Ovary (tissue), 9 donors: Measurements from ENCODE around the gene LGALSL. TPM values are rescaled to one million over a fixed set of nuclear protein-coding genes. Genes with fewer than 3 reads are reported as not detected.

ENCODE experiments used
- DNase-seq, 5 donors: peaks; one replicate each; pipeline ENCODE4 v3.0.0-alpha.2; 2019 to 2020
- H3K27ac ChIP-seq, 2 donors: fragments of 200-600 bp; one replicate each; pipeline versions ENCODE4 v1.5.1 to v1.8.0; 2019 to 2022
- H3K27me3 ChIP-seq: fragments of 200-600 bp; one replicate; pipeline ENCODE4 v1.8.0; 2022
- H3K36me3 ChIP-seq: fragments of 200-600 bp; sonication (generic); one replicate; pipeline ENCODE4 v1.5.1; 2019
- H3K4me1 ChIP-seq: one replicate; pipeline ENCODE4 v1.8.1; 2013; ENCODE audit warnings: mild to moderate bottlenecking, moderate library complexity; ENCODE audit not compliant: insufficient read depth
- H3K4me3 ChIP-seq: fragments of 200-600 bp; sonication (generic); one replicate; pipeline ENCODE4 v1.5.1; 2017
- H3K9me3 ChIP-seq, 2 donors: fragments of 200-600 bp in 1 of 2; sonication (generic) in 1 of 2; one replicate each; pipeline versions ENCODE4 v1.5.1 to v1.8.1; 2013 to 2019; ENCODE audit warnings: mild to moderate bottlenecking in 1 of 2, moderate library complexity in 1 of 2
- EP300 ChIP-seq: sonication (generic); formaldehyde crosslinking; IDR thresholded peaks from one replicate; pipeline ENCODE4 v1.6.1; 2017; ENCODE audit warnings: antibody characterized with exemption
- POLR2A ChIP-seq: fragments of 450-650 bp; IDR thresholded peaks from one replicate; pipeline ENCODE4 v1.6.1; 2017; ENCODE audit warnings: antibody characterized with exemption, mild to moderate bottlenecking, moderate library complexity
- WGBS, 3 donors: extraction: QIAGEN DNeasy Blood & Tissue Kit in 1 of 3; methylation state at CpG; one replicate each; pipeline versions ENCODE4 v1.1.5 to v1.1.7; 2013 to 2017; 5-methylcytosine and 5-hydroxymethylcytosine counted together
- intact Hi-C, 4 donors: fragments of 100-400 bp; cut with DNase I; formaldehyde crosslinking; loops; one replicate each; pipeline versions ENCODE4 v1.11.0 to v1.15.1; 2022 to 2023
- polyA plus RNA-seq, 2 donors: library from polyadenylated mRNA; stranded (reverse); fragments of 200-250 nt in 1 of 2; fragments of 350-450 nt in 1 of 2; fragmentation: Illumina TruSeq in 1 of 2; extraction: RNeasy Lipid Tissue Mini Kit (QIAGEN cat#74804) in 1 of 2; gene quantifications; one replicate each; pipeline ENCODE4 v1.2.3, GENCODE V29; 2013 to 2014
- total RNA-seq, 7 donors: library from RNA; depleted of rRNA in 2 of 7; stranded (reverse); fragments of >200 nt in 2 of 7; fragmentation: NEBNext Ultra II Directional in 3 of 7; extraction: Animal tissue kit (Norgen Biotek cat#: 25700) in 3 of 7; gene quantifications; one replicate each; pipeline versions ENCODE4 v1.1.0 to v1.2.4, GENCODE V29; 2016 to 2023
- TF ChIP-seq, protein P1 (sequence below), 3 donors: fragments of 450-650 bp in 2 of 3; fragments of 200-600 bp in 1 of 3; IDR thresholded peaks; one replicate each; pipeline versions ENCODE4 v1.5.1 to v1.8.0; 2016 to 2022; ENCODE audit warnings: antibody characterized with exemption in 3 of 3, mild to moderate bottlenecking in 1 of 3
- donor health status: DM: no; HTN: no; CAD: no; lungs with moderate emphysema.
- donor health status: DM: no; HTN: no; CAD: no.
- donor health status: Bipolar disorder and iron deficiency.
- donor health status: DM: yes; HTN: yes; CAD: no.
- donor health status: DM: no; HTN: no; CAD: no.
- donor health status: DM: yes; HTN: yes; CAD: no.

Gene LGALSL
- total and polyA plus RNA-seq, 9 donors = 6.8 to 22.0 (median 15.5) TPM

DNA sequence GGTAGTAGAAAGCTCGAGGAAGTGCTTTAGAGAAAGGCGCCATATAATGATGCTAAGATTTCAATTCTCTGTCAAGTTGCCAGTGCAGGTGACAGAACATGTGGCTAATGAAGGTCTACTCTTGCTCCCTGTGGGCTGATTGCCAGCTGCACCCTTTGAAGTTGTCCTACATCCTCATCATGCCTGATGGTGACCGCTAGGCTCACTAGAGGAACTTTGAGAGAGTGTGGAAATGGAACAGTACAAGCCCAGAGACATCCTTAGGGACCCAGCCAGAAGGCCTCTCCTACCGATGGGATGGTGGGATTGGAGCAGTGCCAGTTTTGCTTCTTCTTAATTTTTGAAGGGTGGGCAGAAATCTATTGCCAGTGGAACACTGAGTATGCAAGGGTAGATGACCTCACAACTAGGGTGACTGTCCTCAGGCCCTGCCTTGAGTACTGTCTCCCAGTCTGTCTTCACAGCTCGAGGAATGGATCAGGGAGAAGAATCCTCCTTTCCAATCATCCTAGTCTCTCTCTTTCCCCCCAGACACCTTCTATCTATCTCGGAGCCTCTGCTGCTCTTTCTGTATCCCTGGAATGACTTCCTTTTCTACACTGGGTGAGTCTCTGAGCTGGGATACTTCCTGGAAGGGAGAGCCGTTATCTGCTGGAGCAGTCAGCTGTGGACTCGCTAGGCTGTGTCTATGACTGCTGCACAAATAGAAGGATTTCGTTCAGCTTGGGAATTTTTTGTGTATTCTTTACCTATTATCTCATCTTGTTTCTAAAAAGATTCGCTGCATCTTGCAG is 33.5 kb downstream of the LGALSL start:
- Histone ChIP-seq H3K4me3 (no peak overlapping the region), H3K36me3 (no peaks in the 10 kb centered on the region), H3K9me3 (no peaks in the 10 kb centered on the region), H3K27ac (no peak overlapping the region), H3K27me3 (no peaks in the 10 kb centered on the region), H3K4me1 (no peaks in the 10 kb centered on the region)
- TF ChIP-seq EP300 = no peak
- TF ChIP-seq POLR2A = no peak
- TF ChIP-seq, protein P1, sequence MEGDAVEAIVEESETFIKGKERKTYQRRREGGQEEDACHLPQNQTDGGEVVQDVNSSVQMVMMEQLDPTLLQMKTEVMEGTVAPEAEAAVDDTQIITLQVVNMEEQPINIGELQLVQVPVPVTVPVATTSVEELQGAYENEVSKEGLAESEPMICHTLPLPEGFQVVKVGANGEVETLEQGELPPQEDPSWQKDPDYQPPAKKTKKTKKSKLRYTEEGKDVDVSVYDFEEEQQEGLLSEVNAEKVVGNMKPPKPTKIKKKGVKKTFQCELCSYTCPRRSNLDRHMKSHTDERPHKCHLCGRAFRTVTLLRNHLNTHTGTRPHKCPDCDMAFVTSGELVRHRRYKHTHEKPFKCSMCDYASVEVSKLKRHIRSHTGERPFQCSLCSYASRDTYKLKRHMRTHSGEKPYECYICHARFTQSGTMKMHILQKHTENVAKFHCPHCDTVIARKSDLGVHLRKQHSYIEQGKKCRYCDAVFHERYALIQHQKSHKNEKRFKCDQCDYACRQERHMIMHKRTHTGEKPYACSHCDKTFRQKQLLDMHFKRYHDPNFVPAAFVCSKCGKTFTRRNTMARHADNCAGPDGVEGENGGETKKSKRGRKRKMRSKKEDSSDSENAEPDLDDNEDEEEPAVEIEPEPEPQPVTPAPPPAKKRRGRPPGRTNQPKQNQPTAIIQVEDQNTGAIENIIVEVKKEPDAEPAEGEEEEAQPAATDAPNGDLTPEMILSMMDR (IDR thresholded peaks at IDR 0.05) = no peak
- 39 to 54% (median 50%) methylated on average over 10 of the region's 10 CpGs for WGBS, 3 donors
- intact Hi-C loops = loop anchor here (2.0 to 10.0 kb wide), 3 partner anchors 153 to 433 kb away; no protein-coding TSS in a partner anchor
- peak in 2 of 5 donors; percentile 21 to 26 for DNase-seq

DNA sequence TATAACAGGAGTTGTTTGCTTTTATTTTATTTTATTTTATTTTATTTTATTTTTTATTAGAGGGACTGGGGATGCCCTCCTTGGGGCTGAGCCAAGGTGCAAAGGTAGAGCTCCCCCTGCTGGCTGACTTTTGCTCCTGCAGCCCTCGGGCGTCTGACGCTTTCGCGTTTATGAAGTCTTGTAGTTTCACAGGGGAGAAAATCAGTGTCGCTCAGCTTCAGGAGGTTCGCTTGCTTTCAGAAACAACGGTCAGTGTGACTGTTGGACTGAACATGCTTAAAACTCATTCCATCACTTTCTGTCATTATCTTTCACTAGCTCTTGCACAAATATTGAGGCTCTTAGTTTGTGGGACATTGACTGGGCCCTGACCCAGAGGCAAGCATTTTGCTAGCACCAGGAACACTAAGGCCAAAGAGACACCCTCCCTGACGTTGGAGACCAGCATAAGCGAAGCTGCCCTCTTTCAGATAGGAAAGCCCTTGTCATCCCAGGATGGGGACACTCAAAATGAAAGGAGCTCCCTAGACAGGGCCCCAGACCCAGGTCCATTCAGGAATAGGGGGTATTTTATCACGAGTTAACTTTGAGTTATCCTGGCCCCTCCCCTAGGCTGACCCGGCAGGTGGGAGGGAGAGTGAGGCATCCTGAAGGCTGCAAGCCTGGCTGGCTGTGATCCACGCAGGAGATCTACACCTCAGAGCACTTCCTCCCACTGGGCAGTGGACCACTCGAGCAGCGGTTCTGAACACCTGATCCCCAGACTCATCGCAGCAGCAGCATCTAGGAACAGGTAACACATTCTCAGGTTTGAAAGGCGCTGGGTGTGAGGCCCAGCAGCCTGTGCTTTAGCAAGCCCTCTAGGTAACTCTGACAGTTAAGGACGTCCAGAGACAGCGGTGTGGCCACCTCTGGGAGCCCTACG is 34.4 kb downstream of the LGALSL start:
- 50 to 56% (median 54%) methylated on average over 20 of the region's 20 CpGs for WGBS, 3 donors
- intact Hi-C loops = loop anchor here in 3 of 4 donors (2.0 to 10.0 kb wide), 3 partner anchors 154 to 434 kb away; no protein-coding TSS in a partner anchor
- no peaks in the 10 kb centered on the region for H3K27me3 ChIP-seq

DNA sequence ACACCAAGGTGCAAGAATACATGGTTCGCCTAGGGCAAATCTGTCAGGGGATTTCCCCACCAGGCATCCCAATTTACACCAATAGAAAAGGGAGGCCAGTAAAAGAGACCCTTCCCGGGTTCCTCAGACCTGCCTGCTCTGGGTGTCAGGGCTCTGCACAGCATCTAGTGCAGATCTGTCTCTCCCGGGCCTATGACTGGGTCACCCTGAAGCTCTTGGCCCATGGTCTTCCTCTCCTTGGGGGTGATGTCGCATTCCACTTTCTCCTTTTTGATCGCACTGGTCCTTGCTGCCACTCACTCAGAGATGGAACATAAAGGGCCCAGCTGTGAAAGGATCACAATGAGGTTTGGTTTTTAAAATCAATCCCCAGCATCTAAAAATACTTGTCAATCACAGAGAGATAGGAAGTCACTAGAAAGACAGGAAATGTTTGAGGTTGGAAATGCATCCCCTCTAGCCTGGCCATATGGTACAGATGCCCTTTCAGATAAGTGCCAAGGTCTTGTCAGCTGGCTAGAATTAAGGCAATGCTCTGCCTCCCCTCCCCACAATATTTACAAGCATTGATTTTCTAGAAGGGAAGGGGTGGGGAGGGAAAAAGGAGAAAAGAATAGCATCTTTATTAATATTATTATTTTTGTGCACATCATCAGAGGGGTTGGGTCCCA is 35.3 kb downstream of the LGALSL start:
- H3K27ac ChIP-seq = no peak overlapping the region
- intact Hi-C loops = loop anchor here in 3 of 4 donors (2.0 to 10.0 kb wide), 3 partner anchors 154 to 434 kb away; no protein-coding TSS in a partner anchor
- TF ChIP-seq EP300 (no peak), POLR2A (no peak)
- TF ChIP-seq, protein P1 (IDR thresholded peaks at IDR 0.05) = no peak
- H3K9me3 ChIP-seq = no peaks in the 10 kb centered on the region
- no peak for DNase-seq
- H3K36me3 ChIP-seq = no peaks in the 10 kb centered on the region
- 76 to 93% (median 86%) methylated on average over 5 of the region's 5 CpGs for WGBS, 3 donors
- H3K4me3 ChIP-seq = no peak overlapping the region
- no peaks in the 10 kb centered on the region for H3K27me3 ChIP-seq
- no peaks in the 10 kb centered on the region for H3K4me1 ChIP-seq

More for the DNA sequence above, 34.4 kb downstream of the LGALSL start:
- Histone ChIP-seq H3K36me3 (no peaks in the 10 kb centered on the region), H3K9me3 (no peaks in the 10 kb centered on the region), H3K4me1 (no peaks in the 10 kb centered on the region), H3K4me3 (no peak overlapping the region), H3K27ac (no peak overlapping the region)
- DNase-seq = peak; percentile 38 to 77 (median 73)
- TF ChIP-seq EP300 = no peak
- TF ChIP-seq, protein P1 (IDR thresholded peaks at IDR 0.05) = peak; percentile 65 to 75 (median 75)

DNA sequence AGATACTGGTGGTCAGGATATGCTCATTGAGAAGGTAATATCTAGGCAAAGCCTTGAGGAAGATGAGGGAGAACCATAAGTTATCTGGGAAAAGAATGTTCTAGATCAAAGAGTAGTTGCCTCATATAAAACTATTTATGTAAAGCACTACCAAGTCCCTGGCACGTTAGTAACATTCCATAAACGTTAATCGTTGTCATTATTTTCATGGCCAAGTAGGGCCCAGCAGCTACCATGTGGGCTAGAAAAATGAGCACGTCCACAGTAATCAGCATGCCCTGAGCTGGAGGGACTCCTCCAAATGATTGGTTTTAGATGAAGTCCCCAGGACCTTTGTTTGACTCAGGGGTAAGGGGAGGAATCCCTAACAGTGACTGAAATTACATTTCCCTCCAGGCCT is 37.5 kb downstream of the LGALSL start:
- DNase-seq = no peak
- Histone ChIP-seq H3K36me3 (no peaks in the 10 kb centered on the region), H3K9me3 (no peaks in the 10 kb centered on the region), H3K27ac (no peak overlapping the region), H3K27me3 (no peaks in the 10 kb centered on the region), H3K4me3 (no peak overlapping the region), H3K4me1 (no peaks in the 10 kb centered on the region)
- WGBS, 3 donors = 28 to 42% (median 33%) methylated on average over 4 of the region's 4 CpGs
- intact Hi-C loops = loop anchor here in 1 of 4 donors (10.0 kb wide), 1 partner anchor 437 kb away; no protein-coding TSS in a partner anchor
- TF ChIP-seq EP300 (no peak), POLR2A (no peak)
- TF ChIP-seq, protein P1 (IDR thresholded peaks at IDR 0.05) = no peak
